Epithelial cell of proximal tubule (primary cell): ENCODE measurements around the gene AMZ2. TPM values are rescaled to one million over a fixed set of nuclear protein-coding genes. Genes with fewer than 3 reads are reported as not detected.

Experiments used
- DNase-seq: peaks from one replicate; pipeline ENCODE4 v3.0.0-alpha.2; 2011; ENCODE audit warnings: low read depth
- H3K4me3 ChIP-seq: 2 replicates; pipeline ENCODE4 v1.5.1; 2011; ENCODE audit warnings: low read depth, mild to moderate bottlenecking, low read length
- total RNA-seq: library from RNA; depleted of rRNA; stranded (reverse); fragments of >200 nt; gene quantifications from 2 replicates; pipeline ENCODE4 v1.2.3, GENCODE V29; 2015
- TF ChIP-seq, protein P1 (sequence below): conservative IDR thresholded peaks from 2 replicates; pipeline ENCODE4 v1.5.1; 2012; ENCODE audit warnings: low read depth, mild to moderate bottlenecking, low read length

Gene AMZ2
- total RNA-seq, 1 donor from 2014 or later, result 90.0 TPM

DNA sequence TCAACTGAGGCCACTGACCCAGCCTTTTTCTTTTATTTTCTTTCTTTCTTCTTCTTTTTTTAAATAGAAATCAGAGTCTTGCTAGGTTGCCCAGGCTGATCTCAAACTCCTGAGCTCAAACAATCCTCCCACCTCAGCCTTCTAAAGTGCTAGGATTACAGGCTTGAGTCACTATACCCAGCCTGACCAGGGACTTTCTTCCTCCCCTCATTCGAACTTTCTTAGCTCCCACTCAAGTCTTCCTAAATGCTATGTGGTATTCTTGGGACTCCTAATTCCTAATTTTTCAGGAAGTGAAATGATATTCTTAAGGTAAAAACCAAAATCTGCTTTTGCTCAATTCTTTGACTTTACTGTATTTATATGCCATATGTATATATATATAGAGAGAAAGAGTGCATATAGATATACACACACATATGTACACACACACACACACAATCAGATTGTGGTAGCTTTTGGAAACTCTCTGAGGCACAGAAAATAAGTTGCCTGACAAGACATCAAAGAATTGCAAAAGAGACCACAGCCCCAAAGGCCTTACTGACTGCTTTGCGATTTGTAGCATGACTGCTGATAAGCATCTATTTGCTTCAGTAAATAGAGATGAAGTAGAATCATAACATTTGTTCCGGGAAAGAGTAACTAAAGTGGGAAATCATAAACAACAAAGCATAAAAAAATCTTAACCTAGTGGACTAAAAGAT is 9.5 kb upstream of the AMZ2 start:
- H3K4me3 ChIP-seq, result no peak overlapping the region
- DNase-seq, result no peak
- TF ChIP-seq, protein P1, sequence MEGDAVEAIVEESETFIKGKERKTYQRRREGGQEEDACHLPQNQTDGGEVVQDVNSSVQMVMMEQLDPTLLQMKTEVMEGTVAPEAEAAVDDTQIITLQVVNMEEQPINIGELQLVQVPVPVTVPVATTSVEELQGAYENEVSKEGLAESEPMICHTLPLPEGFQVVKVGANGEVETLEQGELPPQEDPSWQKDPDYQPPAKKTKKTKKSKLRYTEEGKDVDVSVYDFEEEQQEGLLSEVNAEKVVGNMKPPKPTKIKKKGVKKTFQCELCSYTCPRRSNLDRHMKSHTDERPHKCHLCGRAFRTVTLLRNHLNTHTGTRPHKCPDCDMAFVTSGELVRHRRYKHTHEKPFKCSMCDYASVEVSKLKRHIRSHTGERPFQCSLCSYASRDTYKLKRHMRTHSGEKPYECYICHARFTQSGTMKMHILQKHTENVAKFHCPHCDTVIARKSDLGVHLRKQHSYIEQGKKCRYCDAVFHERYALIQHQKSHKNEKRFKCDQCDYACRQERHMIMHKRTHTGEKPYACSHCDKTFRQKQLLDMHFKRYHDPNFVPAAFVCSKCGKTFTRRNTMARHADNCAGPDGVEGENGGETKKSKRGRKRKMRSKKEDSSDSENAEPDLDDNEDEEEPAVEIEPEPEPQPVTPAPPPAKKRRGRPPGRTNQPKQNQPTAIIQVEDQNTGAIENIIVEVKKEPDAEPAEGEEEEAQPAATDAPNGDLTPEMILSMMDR, result no peak

DNA sequence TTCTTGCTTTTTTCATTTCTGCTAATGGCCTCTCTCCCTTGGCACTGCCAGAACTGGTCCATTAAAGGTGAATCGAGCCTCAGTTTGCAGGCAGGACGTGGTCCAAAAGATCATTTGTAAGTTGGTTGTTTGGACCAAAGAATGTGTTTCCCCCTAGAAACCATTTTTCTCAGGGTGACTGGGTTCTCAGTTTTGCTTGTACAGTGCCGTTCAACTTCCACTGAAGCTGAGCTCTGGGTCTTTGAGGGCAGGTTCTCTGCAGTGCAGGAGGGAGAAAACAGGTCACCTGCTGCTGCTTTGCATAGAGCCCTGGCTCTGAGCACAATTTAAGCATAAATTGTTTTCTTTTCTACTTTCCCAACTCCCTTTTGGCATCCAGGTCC is 9.0 kb upstream of the AMZ2 start:
- no peak for DNase-seq
- TF ChIP-seq, protein P1, result no peak
- H3K4me3 ChIP-seq, result no peak overlapping the region

DNA sequence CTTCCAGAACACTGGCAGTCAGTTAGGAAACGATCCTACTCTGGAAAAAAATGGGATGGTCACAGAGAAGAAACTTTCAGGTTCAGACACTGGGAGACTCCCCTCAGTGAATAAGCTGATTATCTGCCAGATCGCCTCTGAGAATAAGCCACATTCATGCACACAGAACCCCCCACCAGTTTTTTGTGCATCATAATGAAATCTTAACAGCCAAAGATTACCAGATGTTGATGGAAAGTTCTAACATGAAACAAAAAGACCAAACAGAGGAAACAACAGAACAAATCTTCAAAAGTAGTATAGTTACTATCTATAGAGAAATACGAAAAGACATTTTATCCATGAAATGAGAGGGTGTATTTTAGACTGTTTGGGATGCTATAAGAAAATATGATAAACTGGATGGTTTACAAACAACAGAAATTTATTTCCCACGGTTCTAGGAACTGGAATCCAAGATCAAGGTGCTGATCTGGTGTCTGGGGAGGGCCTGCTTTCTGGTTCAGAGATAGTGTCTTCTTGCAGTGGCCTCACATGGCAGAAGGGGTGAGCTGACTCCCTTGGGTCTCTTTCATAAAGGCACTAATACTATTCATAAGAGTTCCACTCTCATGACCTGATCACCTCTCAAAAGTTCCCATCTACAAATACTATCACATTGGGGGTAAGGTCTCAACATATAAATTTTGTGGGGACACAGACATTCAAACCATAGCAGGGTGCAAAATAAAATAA is 8.0 kb upstream of the AMZ2 start:
- no peak for DNase-seq
- no peak overlapping the region for H3K4me3 ChIP-seq
- TF ChIP-seq, protein P1, result no peak

DNA sequence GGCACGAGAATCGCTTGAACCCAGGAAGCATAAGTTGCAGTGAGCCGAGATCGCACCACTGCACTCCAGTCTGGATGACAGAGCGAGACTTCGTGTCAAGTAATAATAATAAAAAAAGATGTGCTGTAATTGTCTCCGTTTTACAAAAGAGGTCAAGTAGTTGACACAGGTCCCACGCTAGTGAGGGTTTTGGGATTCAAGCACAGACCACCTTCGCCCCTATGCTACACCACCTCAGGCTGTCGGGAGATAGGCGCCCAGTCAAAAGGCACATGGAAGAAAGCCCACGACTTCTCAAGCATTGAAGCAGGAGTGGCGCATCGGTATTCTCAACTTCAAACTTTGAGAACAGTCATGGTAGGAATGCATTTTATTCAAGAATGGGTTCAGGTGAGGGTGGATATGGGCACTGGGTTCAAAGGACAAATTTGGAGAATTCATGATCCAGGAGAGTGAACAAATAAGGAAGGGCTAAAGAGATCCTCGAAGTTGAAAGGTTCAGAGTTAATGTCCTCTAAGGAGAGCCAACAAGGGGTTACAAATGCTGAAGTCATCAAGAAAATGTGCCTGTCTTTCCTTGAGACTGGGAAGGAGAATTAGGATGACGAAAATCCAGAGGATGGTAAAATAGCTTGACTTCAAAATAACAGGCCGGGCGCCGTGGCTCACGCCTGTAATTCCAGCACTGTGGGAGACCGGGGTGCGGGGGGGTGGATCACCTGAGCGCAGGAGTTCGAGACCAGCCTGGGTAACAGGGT is 1.4 kb upstream of the AMZ2 start:
- TF ChIP-seq, protein P1, result no peak
- no peak for DNase-seq
- no peak overlapping the region for H3K4me3 ChIP-seq

DNA sequence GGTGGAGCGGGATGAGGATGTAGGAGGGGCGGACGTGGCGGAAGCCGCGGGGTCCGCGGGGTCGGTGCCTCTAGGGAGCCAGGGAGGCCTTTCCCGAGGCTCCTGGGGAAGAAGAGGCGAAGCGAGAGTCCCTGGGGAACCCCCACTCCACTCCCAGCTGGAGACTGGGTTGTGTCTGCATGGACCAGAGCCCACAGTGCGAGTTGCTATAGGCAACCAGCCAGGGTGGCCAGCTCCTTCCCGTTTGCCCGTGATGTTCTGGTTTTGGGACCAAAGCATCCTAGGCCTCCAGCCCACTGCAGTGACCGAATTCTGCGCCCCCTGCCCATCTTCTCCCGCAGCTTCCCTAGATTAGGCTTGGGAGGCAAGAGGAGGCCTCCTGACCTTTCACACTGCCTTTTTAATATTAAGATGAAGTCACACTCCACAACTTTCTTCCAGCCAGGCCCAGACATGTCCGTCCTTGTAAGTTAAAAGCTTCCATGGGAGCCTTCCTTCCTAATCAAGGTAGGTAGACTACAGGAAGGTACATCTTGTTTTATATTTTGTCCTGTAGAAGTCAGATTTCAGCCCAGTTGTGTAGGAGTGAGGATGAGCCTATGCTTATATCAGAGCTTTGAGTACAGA is 469 bp downstream of the AMZ2 start:
- no peak for DNase-seq
- TF ChIP-seq, protein P1, result no peak
- H3K4me3 ChIP-seq, result peak overlapping the region; percentile 87

DNA sequence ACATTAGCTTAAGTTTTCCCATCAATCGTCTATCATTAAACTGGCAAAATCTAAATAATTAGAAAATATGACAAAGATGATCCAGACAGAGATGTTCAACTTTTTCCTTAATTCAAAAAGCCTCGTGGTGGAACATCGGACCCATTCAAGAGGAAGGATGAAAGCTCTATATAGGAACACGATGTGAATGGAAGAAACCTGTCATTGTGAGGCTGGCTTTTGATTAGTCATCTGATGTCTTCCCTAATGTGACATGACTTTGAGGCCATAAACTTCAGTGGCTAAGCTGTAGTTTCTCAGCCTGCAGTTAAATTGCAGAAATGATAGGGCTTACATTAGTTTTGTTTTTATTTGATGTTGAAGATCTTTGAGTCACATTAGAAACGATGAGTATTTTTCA is 1.0 kb downstream of the AMZ2 start:
- TF ChIP-seq, protein P1, result no peak
- DNase-seq, result no peak
- peak overlapping the region; percentile 87 for H3K4me3 ChIP-seq
